Hepatocyte (in vitro differentiated cells): ENCODE results near the gene DCAF5.

ENCODE experiments used
- EZH2phosphoT487 ChIP-seq: fragments of 200-600 bp; sonication (generic); IDR thresholded peaks from one replicate; pipeline ENCODE4 v1.6.1; 2018; ENCODE audit warnings: antibody characterized with exemption, mild to moderate bottlenecking, low read depth, moderate library complexity; ENCODE audit not compliant: unreplicated experiment, severe bottlenecking
- TF ChIP-seq, protein P1 (sequence below): fragments of 200-600 bp; sonication (generic); IDR thresholded peaks from 2 replicates; pipeline ENCODE4 v1.5.1; 2016; ENCODE audit warnings: antibody characterized with exemption, mild to moderate bottlenecking; ENCODE audit not compliant: poor library complexity

DNA sequence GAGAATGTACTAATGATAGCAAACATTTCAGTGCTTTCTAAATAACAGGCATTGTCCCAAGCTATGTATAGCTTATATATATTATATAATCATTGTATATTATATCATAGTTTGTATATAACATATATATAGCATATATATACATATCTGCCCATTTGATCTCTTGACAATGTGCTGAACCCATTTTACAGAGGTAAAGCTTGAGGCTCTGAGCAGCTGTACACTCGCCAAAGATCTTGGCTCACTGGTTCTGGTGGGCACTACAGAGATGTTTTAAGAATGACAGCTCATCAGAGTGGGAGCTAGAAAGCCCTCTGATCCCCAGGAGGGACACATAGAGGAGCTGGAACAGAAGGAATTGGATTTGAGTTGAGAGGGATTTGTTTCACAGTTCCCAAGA lies 105.7 kb downstream of the DCAF5 start:
- TF ChIP-seq, protein P1, sequence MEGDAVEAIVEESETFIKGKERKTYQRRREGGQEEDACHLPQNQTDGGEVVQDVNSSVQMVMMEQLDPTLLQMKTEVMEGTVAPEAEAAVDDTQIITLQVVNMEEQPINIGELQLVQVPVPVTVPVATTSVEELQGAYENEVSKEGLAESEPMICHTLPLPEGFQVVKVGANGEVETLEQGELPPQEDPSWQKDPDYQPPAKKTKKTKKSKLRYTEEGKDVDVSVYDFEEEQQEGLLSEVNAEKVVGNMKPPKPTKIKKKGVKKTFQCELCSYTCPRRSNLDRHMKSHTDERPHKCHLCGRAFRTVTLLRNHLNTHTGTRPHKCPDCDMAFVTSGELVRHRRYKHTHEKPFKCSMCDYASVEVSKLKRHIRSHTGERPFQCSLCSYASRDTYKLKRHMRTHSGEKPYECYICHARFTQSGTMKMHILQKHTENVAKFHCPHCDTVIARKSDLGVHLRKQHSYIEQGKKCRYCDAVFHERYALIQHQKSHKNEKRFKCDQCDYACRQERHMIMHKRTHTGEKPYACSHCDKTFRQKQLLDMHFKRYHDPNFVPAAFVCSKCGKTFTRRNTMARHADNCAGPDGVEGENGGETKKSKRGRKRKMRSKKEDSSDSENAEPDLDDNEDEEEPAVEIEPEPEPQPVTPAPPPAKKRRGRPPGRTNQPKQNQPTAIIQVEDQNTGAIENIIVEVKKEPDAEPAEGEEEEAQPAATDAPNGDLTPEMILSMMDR: no peak
- TF ChIP-seq EZH2phosphoT487: no peak
